ENCODE data around the gene MRPS31. TPM values are rescaled to one million over a fixed set of nuclear protein-coding genes. Genes with fewer than 3 reads are reported as not detected.

Gene MRPS31
- total RNA-seq, 1 experiment from 2014 or later = 10.9 TPM

DNA sequence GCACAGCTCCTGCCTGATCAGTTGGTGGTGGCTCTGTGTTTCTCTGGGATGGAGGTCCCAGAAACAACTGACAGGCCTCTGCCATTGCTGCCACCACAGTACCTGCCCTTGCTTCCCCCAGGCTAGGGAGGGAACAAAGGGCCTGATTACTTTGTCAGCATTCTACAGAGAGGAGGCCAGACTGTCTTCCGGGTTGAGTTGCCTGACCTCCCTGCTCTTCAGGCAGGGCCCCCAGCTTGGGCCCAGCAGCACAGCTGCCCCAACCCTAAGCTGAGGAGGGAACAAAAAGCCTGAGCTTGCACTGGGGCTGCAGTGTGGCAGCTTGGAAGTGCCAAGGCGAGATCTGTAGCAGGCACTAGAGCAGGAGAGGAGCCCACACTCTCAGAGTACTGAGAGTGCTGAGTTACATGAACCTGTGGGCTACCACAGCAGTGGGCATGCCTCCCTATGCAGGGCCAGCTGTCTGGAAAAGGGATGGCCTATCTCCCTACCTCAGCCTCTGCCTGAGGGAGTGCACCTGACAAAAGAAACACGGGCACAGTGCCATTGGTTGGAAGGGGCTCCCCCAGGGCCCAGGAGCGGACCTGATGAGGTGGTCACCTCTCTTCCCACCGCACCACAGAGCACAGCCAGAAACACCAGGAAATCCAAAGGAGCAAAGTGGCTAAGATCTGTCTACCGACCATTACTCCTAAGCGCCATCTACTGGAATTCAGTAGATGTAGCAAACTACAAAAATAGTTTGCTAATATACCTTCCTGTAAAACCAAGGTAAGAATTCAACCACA is 42.9 kb upstream of the MRPS31 start:
- intact Hi-C loops (cut with micrococcal nuclease; ENCODE audit: unreplicated experiment) = no loop called here
- TF ChIP-seq POLR2AphosphoS5 (IDR thresholded peaks at IDR 0.05; ENCODE audit: low read depth, low read length) (no peak), SIN3A (IDR thresholded peaks at IDR 0.05; ENCODE audit: borderline replicate concordance, insufficient read depth, low read depth, low read length) (no peak), TCF7L2 (IDR thresholded peaks at IDR 0.05; ENCODE audit: low read depth, low read length) (no peak)
- TF ChIP-seq, protein P1, sequence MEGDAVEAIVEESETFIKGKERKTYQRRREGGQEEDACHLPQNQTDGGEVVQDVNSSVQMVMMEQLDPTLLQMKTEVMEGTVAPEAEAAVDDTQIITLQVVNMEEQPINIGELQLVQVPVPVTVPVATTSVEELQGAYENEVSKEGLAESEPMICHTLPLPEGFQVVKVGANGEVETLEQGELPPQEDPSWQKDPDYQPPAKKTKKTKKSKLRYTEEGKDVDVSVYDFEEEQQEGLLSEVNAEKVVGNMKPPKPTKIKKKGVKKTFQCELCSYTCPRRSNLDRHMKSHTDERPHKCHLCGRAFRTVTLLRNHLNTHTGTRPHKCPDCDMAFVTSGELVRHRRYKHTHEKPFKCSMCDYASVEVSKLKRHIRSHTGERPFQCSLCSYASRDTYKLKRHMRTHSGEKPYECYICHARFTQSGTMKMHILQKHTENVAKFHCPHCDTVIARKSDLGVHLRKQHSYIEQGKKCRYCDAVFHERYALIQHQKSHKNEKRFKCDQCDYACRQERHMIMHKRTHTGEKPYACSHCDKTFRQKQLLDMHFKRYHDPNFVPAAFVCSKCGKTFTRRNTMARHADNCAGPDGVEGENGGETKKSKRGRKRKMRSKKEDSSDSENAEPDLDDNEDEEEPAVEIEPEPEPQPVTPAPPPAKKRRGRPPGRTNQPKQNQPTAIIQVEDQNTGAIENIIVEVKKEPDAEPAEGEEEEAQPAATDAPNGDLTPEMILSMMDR (IDR thresholded peaks at IDR 0.05) = peak; percentile 66
- TF ChIP-seq, protein P2, sequence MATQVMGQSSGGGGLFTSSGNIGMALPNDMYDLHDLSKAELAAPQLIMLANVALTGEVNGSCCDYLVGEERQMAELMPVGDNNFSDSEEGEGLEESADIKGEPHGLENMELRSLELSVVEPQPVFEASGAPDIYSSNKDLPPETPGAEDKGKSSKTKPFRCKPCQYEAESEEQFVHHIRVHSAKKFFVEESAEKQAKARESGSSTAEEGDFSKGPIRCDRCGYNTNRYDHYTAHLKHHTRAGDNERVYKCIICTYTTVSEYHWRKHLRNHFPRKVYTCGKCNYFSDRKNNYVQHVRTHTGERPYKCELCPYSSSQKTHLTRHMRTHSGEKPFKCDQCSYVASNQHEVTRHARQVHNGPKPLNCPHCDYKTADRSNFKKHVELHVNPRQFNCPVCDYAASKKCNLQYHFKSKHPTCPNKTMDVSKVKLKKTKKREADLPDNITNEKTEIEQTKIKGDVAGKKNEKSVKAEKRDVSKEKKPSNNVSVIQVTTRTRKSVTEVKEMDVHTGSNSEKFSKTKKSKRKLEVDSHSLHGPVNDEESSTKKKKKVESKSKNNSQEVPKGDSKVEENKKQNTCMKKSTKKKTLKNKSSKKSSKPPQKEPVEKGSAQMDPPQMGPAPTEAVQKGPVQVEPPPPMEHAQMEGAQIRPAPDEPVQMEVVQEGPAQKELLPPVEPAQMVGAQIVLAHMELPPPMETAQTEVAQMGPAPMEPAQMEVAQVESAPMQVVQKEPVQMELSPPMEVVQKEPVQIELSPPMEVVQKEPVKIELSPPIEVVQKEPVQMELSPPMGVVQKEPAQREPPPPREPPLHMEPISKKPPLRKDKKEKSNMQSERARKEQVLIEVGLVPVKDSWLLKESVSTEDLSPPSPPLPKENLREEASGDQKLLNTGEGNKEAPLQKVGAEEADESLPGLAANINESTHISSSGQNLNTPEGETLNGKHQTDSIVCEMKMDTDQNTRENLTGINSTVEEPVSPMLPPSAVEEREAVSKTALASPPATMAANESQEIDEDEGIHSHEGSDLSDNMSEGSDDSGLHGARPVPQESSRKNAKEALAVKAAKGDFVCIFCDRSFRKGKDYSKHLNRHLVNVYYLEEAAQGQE (IDR thresholded peaks at IDR 0.05; ENCODE audit: insufficient read depth in 1 of 2, low read depth in 2 of 2, low read length in 1 of 2) = no peak
- Histone ChIP-seq H3K27ac (ENCODE audit: low read length) (no peak overlapping the region), H3K4me3 (ENCODE audit: low read depth in 2 of 2, low read length in 2 of 2) (no peak overlapping the region), H3K9me3 (ENCODE audit: control insufficient read depth, insufficient read depth, low read depth, low read length) (no peaks in the 10 kb centered on the region), H3K4me1 (ENCODE audit: control insufficient read depth, insufficient read depth, low read length) (no peaks in the 10 kb centered on the region), H3K27me3 (ENCODE audit: control insufficient read depth, insufficient read depth, low read length) (no peaks in the 10 kb centered on the region), H3K36me3 (ENCODE audit: control insufficient read depth, insufficient read depth, low read length) (no peaks in the 10 kb centered on the region)
- BruUV-seq (replicated peaks) = no TSS peak
- DNase-seq (ENCODE audit: low read depth, low spot score) = no peak
- ChIA-PET CTCF (no interaction called here), POLR2A (no interaction called here)
- in situ Hi-C loops (cut with HindIII; ENCODE audit: low pct_unique_long_range_greater_than_20kb, low sequenced_read_pairs) = no loop called here
- ATAC-seq = peak; percentile 63; the same call in 1 of the 2 replicates

DNA sequence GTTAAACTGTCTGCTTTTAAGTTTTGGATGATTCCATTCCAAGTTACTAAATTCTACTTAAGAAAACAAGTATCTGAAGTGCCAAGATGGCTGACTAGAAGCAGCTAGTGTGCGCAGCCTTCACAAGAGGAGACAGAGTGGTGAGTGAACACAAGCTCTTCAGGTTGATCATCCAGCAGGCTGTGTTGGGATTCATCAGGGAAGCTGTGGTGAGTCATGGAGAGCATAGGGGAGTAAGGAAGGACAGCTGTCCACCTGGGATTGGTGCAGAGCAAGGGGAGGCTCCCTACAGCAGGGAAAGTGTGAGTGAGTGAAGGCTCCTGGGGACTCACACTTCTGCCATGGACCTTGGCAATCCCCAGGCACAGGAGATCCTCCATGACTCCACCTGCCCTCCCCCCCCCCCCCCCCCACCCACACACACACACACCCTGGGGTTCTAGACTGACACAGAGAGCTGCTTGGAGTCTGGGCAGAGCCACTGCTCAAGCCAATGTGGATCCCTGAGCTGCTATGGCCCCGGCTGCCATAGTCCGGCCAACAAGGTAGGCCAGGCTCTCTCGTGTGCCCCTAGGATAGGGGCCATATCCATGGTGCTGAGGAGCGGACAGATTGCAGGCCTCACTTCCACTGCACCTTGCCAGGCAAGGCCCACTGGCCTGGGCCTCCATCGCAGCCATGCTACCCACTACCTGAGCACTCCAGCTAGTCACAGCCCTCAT is 41.9 kb upstream of the MRPS31 start:
- no peaks in the 10 kb centered on the region for H3K4me1 ChIP-seq (ENCODE audit: control insufficient read depth, insufficient read depth, low read length)
- no peaks in the 10 kb centered on the region for H3K36me3 ChIP-seq (ENCODE audit: control insufficient read depth, insufficient read depth, low read length)
- no peak overlapping the region for H3K4me3 ChIP-seq (ENCODE audit: low read depth in 2 of 2, low read length in 2 of 2)
- no TSS peak for BruUV-seq (replicated peaks)
- no peak for TF ChIP-seq SIN3A (IDR thresholded peaks at IDR 0.05; ENCODE audit: borderline replicate concordance, insufficient read depth, low read depth, low read length)
- TF ChIP-seq, protein P2 (IDR thresholded peaks at IDR 0.05; ENCODE audit: insufficient read depth in 1 of 2, low read depth in 2 of 2, low read length in 1 of 2) = no peak
- no peak for TF ChIP-seq TCF7L2 (IDR thresholded peaks at IDR 0.05; ENCODE audit: low read depth, low read length)
- CTCF ChIA-PET = interaction anchor here (0.7 kb wide), 1 partner anchor 29 kb away, joined by 7 read pairs; no protein-coding TSS in a partner anchor
- H3K27ac ChIP-seq (ENCODE audit: low read length) = no peak overlapping the region
- no peak for DNase-seq (ENCODE audit: low read depth, low spot score)
- 0 out of 2 replicates have a peak, but pooled peaks have one; percentile 45 for ATAC-seq
- H3K27me3 ChIP-seq (ENCODE audit: control insufficient read depth, insufficient read depth, low read length) = no peaks in the 10 kb centered on the region
- POLR2A ChIA-PET = no interaction called here
- in situ Hi-C loops (cut with HindIII; ENCODE audit: low pct_unique_long_range_greater_than_20kb, low sequenced_read_pairs) (no loop called here), intact Hi-C loops (cut with micrococcal nuclease; ENCODE audit: unreplicated experiment) (no loop called here)
- H3K9me3 ChIP-seq (ENCODE audit: control insufficient read depth, insufficient read depth, low read depth, low read length) = no peaks in the 10 kb centered on the region

All from Panc1 (cell line).